Forelimb muscle (tissue), 1 donor: ENCODE measurements around the gene TSPAN3. TPM values are rescaled to one million over a fixed set of nuclear protein-coding genes. Genes with fewer than 3 reads are reported as not detected.

Experiments
- DNase-seq: peaks from one replicate; pipeline ENCODE4 v3.0.0-alpha.2; 2013; ENCODE audit warnings: low read depth
- polyA plus RNA-seq: library from polyadenylated mRNA; unstranded; fragments of 120-200 nt; gene quantifications from one replicate; pipeline ENCODE4 v1.2.1, GENCODE V29; 2013; ENCODE audit not compliant: insufficient read length

Gene TSPAN3
- polyA plus RNA-seq, 1 donor: 357 TPM

- no peak for DNase-seq
Measured at GRCh38 chr15:77033729-77034671, 36.9 kb downstream of the TSPAN3 start.

GRCh38 chr15:77033417-77033728 lies 37.5 kb downstream of the TSPAN3 start:
- DNase-seq: no peak

DNA sequence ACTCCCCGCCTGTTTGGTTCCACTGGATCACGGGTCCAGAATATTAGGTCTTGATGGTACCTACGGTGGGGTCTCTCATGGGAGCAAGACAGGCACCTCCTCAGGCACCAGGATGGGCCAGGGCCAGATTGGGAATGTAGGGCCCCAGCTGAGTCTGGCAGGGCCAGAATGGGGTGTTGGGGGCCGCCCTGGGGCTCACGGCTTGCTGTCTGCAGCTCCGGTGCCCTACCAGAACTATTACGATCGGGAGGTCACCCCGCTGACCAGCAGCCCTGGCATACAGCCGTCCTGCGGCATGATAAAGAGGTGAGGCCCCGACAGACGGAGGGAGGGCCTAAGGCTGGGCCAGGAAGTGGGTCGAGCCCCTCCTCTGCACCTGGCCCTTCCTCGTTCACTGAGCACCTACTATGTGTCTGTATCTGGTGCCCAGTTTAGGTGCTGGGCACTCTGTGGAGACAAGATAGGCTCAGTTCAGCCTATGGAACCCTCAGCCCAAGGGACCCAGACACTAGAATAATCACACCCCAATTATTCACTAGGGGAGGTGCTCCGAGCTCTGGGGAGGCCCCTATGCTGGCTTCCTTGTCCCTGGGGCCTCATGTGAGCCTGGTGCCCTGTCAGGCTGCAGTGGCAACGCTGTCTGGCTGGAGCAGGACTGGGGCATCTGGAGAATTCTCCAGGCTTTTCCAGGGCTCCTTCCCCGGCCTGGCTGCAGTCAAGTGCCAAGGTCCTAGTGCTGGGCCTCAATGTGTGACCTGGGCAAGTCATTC lies 38.1 kb downstream of the TSPAN3 start:
- no peak for DNase-seq

DNA sequence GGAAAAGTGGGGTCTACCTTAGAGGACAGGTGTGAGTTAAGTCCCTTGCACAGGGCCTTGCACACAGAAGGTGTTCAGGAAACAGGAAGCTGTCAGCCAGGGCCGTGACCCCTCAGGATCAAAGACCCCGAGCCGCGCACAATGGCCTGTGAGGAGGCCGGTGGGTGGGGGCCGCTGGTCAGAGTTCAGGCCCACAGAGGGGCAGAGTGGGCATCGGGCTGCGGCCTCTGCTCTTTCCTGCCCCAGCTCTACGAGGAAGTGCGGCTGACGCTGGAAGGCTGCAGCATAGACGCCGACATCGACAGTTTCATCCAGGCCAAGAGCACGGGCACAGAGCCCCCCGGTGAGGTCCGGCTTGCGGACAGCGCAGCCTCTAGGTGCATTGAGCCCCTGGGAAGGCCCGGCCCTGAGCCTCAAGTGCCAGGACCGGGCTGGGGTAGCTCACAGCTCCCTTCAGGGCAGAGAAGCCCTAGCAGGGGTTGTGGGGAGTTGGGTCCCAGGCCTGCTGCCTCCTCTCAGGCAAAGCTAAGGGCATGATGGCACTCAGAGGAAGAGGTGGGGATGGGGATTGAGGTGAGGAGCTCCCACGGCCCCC lies 38.8 kb downstream of the TSPAN3 start:
- no peak for DNase-seq

GRCh38 chr15:77031376-77032050 lies 39.4 kb downstream of the TSPAN3 start:
- DNase-seq: no peak

DNA sequence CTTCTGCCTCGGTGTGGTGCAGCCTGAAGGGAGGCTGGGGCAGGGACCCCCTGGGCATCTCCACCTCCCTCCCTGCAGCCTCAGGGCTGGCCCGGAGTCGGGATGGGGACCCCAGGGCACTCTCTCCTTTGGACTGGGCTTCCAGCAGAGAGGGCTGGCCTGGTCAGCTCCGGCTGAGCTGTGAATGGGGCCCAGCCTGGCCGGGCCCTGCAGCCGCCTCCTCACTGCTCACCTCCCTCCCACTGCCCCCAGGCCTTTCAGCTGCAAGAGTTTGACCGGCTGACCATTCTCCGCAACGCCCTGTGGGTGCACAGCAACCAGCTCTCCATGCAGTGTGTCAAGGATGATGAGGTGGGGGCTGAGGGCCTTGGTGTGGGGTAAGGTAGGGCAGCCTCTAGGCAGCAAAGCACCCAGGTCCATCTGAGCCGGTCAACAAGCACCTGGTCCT lies 40.0 kb downstream of the TSPAN3 start:
- no peak for DNase-seq

- no peak for DNase-seq
Measured at GRCh38 chr15:77030048-77030927, 40.6 kb downstream of the TSPAN3 start.

DNA sequence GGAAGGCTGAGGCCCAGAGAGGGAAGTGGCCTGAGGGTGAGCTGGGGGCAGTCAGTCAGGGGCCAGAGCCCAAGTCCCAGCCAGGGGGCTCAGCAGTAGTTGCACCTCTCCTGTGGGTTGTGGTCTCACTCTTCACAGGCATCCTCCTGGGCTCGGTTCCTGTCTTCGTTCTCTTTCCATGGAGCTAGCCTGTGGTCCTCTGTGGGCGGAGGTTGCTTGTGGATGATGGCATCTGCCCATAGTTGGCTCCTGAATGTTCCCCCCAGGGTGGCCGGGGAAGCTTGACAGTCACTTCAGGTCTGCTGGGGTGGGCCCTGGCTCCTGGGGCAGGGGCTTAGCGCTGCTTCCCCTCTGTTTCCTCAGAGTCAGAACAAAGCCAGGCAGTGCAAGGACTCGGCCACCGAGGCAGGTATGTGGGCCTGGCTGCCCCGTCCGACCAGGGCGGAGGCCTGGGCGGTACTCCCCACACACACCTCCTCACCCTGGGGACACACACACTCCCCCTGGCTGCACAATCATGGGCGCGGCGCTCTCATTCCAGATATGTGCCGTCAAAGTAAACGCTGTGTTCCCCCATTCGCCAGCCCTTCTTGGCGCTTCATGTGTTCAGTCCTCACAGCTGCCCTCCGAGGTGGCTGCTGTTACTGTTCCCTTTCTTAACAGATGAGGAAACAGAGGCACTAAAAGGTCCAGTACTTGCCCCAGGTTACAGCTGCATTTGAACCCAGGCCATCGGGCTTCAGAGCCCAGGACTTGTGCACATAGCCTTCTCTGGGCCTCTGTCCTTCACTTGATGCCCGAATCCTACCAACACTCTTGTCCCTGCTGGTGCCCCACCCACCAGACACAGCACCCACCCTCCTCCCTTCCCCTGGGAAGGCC lies 41.5 kb downstream of the TSPAN3 start:
- DNase-seq: no peak

DNA sequence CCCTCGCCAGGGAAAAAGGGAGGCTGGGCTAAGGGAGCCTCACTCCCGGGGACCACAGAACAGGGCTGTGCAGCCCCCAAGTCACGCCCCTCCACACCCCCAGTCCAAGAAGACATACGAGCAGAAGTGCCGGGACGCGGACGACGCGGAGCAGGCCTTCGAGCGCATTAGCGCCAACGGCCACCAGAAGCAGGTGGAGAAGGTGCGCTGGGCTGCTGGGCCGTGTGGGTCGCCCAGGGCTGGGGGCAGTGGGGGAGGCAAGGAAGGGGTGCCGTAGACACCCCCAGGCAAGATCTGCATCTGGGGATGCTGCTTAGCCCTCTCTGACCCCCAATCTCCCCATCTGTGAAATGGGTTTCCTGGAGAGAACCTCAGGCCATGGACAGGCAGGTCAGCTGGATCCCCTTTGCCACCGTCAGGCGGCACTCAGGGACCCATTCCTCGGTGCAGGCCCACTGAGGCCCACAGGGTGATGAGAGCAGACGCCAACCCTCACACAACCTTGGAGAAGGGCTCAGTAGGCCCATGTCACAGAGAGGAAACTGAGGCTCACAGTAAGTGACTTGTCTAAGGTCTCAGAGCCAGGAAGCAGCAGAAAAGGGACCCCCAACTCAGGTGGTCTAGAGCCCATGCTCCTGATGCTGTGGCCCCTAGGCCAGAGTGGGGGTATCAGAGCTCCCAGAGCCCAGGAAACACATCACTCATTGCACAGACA lies 42.3 kb downstream of the TSPAN3 start:
- DNase-seq: no peak

- DNase-seq: no peak
Measured at GRCh38 chr15:77027697-77028450, 43.0 kb downstream of the TSPAN3 start.

DNA sequence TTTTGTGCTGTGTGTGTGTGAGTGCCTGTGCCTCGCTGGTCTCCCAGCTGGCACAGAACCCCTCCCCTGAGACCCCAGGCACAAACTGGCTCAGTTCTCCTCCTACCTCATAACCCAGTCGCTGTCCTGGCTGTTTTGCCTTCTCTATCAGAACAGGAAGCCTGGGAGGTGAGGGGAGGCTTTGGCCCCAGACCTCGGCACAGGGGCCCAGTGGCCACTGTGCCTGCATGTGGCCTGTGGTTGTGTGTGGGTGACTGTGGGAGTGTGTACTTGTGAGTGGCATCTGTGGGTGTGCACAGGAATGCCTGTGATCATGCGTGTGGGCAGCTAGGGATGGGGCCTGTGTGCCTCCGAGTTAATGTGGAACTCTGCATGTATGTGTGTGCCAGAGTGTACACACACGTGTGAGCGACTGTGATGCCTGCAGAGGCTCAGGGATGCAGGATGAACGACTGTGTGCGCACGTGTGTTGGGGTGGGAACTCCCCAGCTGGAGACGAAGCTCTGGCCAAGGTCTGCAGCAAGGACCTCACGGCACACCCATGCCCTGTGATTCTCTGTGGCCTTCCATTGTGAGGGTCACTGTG lies 43.7 kb downstream of the TSPAN3 start:
- no peak for DNase-seq

GRCh38 chr15:77026501-77027110 lies 44.3 kb downstream of the TSPAN3 start:
- DNase-seq: no peak

GRCh38 chr15:77025941-77026411 lies 44.9 kb downstream of the TSPAN3 start:
- no peak for DNase-seq

GRCh38 chr15:77025083-77025901 lies 45.6 kb downstream of the TSPAN3 start:
- no peak for DNase-seq

DNA sequence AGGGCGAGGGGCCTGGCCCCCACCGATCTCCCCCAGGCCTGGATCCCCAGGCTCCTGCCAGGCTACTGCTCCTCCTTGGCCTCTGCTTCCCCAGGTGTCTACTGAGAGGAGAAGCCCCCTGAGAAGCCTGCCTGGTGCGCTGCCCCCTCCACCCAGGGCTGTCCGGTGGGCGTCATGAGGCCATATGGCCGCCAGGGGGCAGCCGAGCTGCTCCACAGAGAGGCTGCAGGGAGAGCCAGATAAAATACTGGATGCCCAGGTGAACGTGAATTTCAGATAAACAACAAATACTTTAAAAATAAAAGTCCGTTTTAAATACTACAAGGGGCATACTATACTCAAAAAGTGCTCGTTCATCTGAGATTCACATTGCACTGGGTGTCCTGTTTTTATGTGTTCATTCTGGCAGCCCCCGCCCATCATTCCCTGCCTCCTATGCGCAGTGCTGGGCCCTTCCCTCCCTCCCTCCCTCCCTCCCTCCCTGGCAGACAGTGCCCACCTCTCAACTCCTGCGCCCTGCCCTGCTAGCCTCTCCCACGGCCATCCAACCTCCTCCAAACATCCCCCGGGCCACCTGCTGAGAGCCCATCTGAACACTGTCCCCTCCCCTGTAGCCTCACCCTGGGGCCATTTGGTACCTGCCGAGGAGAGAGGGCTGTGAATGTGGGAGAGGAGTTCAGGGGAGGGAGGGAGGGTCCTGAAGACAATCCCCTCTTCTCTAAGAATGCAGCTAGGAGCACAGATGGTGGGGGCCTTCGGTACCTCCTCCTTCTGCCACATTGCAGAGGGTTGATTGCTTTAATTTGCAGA lies 46.4 kb downstream of the TSPAN3 start:
- no peak for DNase-seq
